ENCODE data around the gene SORBS1. TPM values are rescaled to one million over a fixed set of nuclear protein-coding genes. Genes with fewer than 3 reads are reported as not detected.
A peak's percentile ranks its signal among the peaks of the same experiment; 100 is the strongest.

The SORBS1 gene
- total and polyA plus RNA-seq, 2 of the 13 experiments (the other 11 are each of a cell fraction or from before 2014, with no cell fraction given) = 16.8 to 39.8 TPM

GRCh38 chr10:95304463-95304862 is 256.7 kb downstream of the SORBS1 start (continued):
- no peak for TF ChIP-seq SRF (IDR thresholded peaks at IDR 0.05; ENCODE audit: low read depth, low read length)
- TF ChIP-seq DR1 (CRISPR knock-in tag; IDR thresholded peaks at IDR 0.05) = no peak
- TF ChIP-seq MAZ (IDR thresholded peaks at IDR 0.05; ENCODE audit: borderline replicate concordance, low read depth, low read length) = no peak
- TF ChIP-seq MAZ (CRISPR knock-in tag; IDR thresholded peaks at IDR 0.05; ENCODE audit: low read depth) = no peak
- TF ChIP-seq SP5 (CRISPR knock-in tag; IDR thresholded peaks at IDR 0.05; ENCODE audit: borderline replicate concordance, low read depth) = no peak
- TF ChIP-seq, protein P1, sequence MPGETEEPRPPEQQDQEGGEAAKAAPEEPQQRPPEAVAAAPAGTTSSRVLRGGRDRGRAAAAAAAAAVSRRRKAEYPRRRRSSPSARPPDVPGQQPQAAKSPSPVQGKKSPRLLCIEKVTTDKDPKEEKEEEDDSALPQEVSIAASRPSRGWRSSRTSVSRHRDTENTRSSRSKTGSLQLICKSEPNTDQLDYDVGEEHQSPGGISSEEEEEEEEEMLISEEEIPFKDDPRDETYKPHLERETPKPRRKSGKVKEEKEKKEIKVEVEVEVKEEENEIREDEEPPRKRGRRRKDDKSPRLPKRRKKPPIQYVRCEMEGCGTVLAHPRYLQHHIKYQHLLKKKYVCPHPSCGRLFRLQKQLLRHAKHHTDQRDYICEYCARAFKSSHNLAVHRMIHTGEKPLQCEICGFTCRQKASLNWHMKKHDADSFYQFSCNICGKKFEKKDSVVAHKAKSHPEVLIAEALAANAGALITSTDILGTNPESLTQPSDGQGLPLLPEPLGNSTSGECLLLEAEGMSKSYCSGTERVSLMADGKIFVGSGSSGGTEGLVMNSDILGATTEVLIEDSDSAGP (CRISPR knock-in tag; IDR thresholded peaks at IDR 0.05; ENCODE audit: borderline replicate concordance) = no peak
- peak; percentile 77; the same call in 1 of the 2 replicates for TF ChIP-seq SOX5 (CRISPR knock-in tag; IDR thresholded peaks at IDR 0.05; ENCODE audit: borderline replicate concordance)
- TF ChIP-seq GPBP1L1 (CRISPR knock-in tag; IDR thresholded peaks at IDR 0.05) = no peak
- no peak for TF ChIP-seq ARNTL (CRISPR knock-in tag; IDR thresholded peaks at IDR 0.05)
- TF ChIP-seq ZNF468 (CRISPR knock-in tag; IDR thresholded peaks at IDR 0.05) = no peak
- TF ChIP-seq HES4 (CRISPR knock-in tag; IDR thresholded peaks at IDR 0.05; ENCODE audit: borderline replicate concordance) = no peak
- TF ChIP-seq NR2F6 (IDR thresholded peaks at IDR 0.05) = 0 out of 2 replicates have a peak, but pooled peaks have one; percentile 19
- TF ChIP-seq NR2F6 (CRISPR knock-in tag; IDR thresholded peaks at IDR 0.05) = no peak
- TF ChIP-seq RFXANK (CRISPR knock-in tag; IDR thresholded peaks at IDR 0.05) = no peak
- TF ChIP-seq MYC (CRISPR knock-in tag; IDR thresholded peaks at IDR 0.05; ENCODE audit: borderline replicate concordance) = no peak
- no peak for TF ChIP-seq ZNF563 (CRISPR knock-in tag; IDR thresholded peaks at IDR 0.05)
- TF ChIP-seq ZNF674 (CRISPR knock-in tag; IDR thresholded peaks at IDR 0.05; ENCODE audit: low read depth) = no peak
- TF ChIP-seq ZNF142 (CRISPR knock-in tag; IDR thresholded peaks at IDR 0.05) = no peak
- no peak for TF ChIP-seq ZNF18 (CRISPR knock-in tag; IDR thresholded peaks at IDR 0.05; ENCODE audit: insufficient replicate concordance)
- TF ChIP-seq SRY (CRISPR knock-in tag; IDR thresholded peaks at IDR 0.05) = no peak
- TF ChIP-seq PLSCR1 (CRISPR knock-in tag; IDR thresholded peaks at IDR 0.05; ENCODE audit: borderline replicate concordance) = no peak
